ENCODE data around the gene DAB2IP.

Gene DAB2IP

DNA sequence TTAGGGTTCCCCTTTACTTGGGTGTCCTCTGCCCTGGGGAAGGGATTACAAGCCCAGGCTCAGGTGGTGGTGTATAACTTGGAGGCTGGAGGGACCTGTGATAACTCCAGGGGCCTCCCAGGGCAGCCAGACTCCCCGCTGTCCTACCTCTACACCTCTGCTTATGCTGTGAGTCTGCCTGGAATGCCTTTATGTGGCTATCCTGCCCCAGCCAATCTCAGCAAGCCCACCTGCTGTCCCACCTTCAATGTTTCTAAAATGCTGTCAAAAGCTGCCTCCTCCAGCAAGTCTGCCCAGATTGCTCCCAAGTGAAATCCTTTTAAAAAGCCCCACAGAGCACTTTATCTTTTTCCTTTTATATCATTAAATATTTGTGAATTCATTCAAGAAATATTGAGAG lies 39.3 kb downstream of the DAB2IP start:
- H3K9me3 ChIP-seq (ENCODE audit: control insufficient read depth, insufficient read depth, low read depth, low read length) = no peaks in the 10 kb centered on the region
- ChIA-PET POLR2A (no interaction called here), CTCF (interaction anchor here (1.0 to 2.1 kb wide), 4 partner anchors 31 to 145 kb away, joined by 3 to 6 read pairs (median 6); no protein-coding TSS in a partner anchor)
- H3K36me3 ChIP-seq (ENCODE audit: control insufficient read depth in 2 of 2, insufficient read depth in 1 of 2, low read length in 2 of 2) = no peaks in the 10 kb centered on the region
- TF ChIP-seq, protein P1, sequence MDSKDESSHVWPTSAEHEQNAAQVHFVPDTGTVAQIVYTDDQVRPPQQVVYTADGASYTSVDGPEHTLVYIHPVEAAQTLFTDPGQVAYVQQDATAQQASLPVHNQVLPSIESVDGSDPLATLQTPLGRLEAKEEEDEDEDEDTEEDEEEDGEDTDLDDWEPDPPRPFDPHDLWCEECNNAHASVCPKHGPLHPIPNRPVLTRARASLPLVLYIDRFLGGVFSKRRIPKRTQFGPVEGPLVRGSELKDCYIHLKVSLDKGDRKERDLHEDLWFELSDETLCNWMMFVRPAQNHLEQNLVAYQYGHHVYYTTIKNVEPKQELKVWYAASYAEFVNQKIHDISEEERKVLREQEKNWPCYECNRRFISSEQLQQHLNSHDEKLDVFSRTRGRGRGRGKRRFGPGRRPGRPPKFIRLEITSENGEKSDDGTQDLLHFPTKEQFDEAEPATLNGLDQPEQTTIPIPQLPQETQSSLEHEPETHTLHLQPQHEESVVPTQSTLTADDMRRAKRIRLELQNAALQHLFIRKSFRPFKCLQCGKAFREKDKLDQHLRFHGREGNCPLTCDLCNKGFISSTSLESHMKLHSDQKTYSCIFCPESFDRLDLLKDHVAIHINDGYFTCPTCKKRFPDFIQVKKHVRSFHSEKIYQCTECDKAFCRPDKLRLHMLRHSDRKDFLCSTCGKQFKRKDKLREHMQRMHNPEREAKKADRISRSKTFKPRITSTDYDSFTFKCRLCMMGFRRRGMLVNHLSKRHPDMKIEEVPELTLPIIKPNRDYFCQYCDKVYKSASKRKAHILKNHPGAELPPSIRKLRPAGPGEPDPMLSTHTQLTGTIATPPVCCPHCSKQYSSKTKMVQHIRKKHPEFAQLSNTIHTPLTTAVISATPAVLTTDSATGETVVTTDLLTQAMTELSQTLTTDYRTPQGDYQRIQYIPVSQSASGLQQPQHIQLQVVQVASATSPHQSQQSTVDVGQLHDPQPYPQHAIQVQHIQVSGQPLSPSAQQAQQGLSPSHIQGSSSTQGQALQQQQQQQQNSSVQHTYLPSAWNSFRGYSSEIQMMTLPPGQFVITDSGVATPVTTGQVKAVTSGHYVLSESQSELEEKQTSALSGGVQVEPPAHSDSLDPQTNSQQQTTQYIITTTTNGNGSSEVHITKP (tag by site-specific recombination; IDR thresholded peaks at IDR 0.05) = no peak
- TF ChIP-seq ZNF341 (tag by site-specific recombination; IDR thresholded peaks at IDR 0.05; ENCODE audit: low read depth) (no peak), ZIC2 (tag by site-specific recombination; IDR thresholded peaks at IDR 0.05) (peak; percentile 21; the same call in 1 of the 2 replicates)
- no peaks in the 10 kb centered on the region for H3K4me1 ChIP-seq (ENCODE audit: control insufficient read depth, insufficient read depth, low read length)
- no peak overlapping the region for H3K27ac ChIP-seq (ENCODE audit: extremely low read depth, low read depth, low read length)
- H3K4me3 ChIP-seq (ENCODE audit: low read depth, low read length) = no peak overlapping the region

DNA sequence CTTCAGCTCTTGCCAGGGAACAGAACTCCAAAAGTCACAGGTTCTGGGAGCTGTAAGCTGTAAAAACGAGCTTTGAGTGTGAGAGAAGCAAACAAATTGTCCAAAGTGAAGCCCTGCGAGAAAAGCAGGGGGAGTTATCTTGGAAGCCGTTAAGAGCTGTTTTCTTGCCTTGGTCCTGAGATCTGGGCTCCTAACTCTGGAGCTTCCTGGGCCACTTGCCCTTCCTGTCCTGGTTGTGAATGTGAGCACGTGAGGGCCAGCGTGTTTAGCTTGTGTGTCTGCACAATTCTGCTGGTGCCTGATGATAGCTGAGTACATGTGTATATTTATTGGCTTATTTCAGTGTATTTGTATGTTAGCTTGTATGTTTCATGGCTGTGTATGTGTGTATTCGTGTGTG lies 40.5 kb downstream of the DAB2IP start:
- Histone ChIP-seq H3K4me3 (ENCODE audit: low read depth, low read length) (no peak overlapping the region), H3K9me3 (ENCODE audit: control insufficient read depth, insufficient read depth, low read depth, low read length) (no peaks in the 10 kb centered on the region), H3K4me1 (ENCODE audit: control insufficient read depth, insufficient read depth, low read length) (no peaks in the 10 kb centered on the region), H3K27ac (ENCODE audit: extremely low read depth, low read depth, low read length) (no peak overlapping the region), H3K36me3 (ENCODE audit: control insufficient read depth in 2 of 2, insufficient read depth in 1 of 2, low read length in 2 of 2) (no peaks in the 10 kb centered on the region)
- CTCF ChIA-PET = interaction anchor here (0.7 to 8.1 kb wide), 4 partner anchors 8 to 452 kb away, joined by 3 to 118 read pairs (median 4); no protein-coding TSS in a partner anchor
- POLR2A ChIA-PET = no interaction called here
- TF ChIP-seq ZNF404 (tag by site-specific recombination; IDR thresholded peaks at IDR 0.05) (no peak), ZNF560 (tag by site-specific recombination; IDR thresholded peaks at IDR 0.05; ENCODE audit: borderline replicate concordance) (no peak)
- TF ChIP-seq, protein P2, sequence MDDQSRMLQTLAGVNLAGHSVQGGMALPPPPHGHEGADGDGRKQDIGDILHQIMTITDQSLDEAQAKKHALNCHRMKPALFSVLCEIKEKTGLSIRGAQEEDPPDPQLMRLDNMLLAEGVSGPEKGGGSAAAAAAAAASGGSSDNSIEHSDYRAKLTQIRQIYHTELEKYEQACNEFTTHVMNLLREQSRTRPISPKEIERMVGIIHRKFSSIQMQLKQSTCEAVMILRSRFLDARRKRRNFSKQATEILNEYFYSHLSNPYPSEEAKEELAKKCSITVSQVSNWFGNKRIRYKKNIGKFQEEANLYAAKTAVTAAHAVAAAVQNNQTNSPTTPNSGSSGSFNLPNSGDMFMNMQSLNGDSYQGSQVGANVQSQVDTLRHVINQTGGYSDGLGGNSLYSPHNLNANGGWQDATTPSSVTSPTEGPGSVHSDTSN (CRISPR knock-in tag; IDR thresholded peaks at IDR 0.05) = no peak

DNA sequence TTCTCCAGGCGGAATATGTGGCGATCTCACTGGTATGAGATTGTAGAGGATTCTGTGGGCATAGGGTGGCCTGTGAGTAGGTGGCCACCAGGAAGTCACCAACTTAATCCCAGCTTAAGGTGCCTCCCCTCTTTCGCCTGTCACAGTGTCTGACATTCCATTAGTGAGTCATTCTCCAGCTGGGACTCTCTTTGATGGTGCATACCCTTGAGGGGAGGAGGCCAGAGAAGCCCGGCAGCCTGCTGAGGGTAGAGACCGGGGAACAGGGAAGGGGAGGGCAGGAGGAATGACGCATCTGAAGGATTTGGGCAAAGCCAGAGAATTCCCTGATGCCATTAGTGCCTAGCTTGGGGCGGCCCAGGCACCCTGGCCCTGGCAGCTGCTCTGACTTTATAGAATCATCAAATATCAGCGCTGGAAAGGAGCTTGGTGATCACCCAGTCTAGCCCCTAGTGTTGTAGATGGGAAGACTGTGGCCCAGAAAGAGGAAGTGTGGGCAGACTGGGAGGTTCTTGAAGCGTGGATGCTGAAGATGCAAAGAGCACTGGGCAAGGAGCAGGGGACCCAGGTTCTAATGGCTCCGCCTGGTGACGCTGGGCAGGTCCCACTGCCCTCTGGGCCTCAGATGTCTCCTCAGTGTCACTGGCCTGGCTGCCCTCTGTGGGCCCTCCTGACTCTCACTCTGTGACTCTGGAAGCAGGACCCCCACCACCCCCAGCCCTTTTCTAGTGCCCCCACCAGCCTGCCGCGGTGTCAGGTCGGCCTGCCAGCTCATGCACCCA lies 41.4 kb downstream of the DAB2IP start:
- no peak overlapping the region for H3K27ac ChIP-seq (ENCODE audit: extremely low read depth, low read depth, low read length)
- no peaks in the 10 kb centered on the region for H3K4me1 ChIP-seq (ENCODE audit: control insufficient read depth, insufficient read depth, low read length)
- POLR2A ChIA-PET = no interaction called here
- no peaks in the 10 kb centered on the region for H3K9me3 ChIP-seq (ENCODE audit: control insufficient read depth, insufficient read depth, low read depth, low read length)
- CTCF ChIA-PET = interaction anchor here (0.6 to 8.1 kb wide), 5 partner anchors 9 to 147 kb away, joined by 3 to 118 read pairs (median 4); no protein-coding TSS in a partner anchor
- H3K4me3 ChIP-seq (ENCODE audit: low read depth, low read length) = no peak overlapping the region
- H3K36me3 ChIP-seq (ENCODE audit: control insufficient read depth in 2 of 2, insufficient read depth in 1 of 2, low read length in 2 of 2) = no peaks in the 10 kb centered on the region
- TF ChIP-seq, protein P3, sequence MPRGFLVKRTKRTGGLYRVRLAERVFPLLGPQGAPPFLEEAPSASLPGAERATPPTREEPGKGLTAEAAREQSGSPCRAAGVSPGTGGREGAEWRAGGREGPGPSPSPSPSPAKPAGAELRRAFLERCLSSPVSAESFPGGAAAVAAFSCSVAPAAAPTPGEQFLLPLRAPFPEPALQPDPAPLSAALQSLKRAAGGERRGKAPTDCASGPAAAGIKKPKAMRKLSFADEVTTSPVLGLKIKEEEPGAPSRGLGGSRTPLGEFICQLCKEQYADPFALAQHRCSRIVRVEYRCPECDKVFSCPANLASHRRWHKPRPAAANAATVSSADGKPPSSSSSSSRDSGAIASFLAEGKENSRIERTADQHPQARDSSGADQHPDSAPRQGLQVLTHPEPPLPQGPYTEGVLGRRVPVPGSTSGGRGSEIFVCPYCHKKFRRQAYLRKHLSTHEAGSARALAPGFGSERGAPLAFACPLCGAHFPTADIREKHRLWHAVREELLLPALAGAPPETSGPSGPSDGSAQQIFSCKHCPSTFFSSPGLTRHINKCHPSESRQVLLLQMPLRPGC (tag by site-specific recombination; IDR thresholded peaks at IDR 0.05) = 0 out of 2 replicates have a peak, but pooled peaks have one; percentile 23
- TF ChIP-seq, protein P4, sequence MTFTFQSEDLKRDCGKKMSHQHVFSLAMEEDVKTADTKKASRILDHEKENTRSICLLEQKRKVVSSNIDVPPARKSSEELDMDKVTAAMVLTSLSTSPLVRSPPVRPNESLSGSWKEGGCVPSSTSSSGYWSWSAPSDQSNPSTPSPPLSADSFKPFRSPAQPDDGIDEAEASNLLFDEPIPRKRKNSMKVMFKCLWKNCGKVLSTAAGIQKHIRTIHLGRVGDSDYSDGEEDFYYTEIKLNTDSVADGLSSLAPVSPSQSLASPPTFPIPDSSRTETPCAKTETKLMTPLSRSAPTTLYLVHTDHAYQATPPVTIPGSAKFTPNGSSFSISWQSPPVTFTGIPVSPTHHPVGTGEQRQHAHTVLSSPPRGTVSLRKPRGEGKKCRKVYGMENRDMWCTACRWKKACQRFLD (tag by site-specific recombination; IDR thresholded peaks at IDR 0.05) = no peak
- TF ChIP-seq IKZF3 (tag by site-specific recombination; IDR thresholded peaks at IDR 0.05) (0 out of 2 replicates have a peak, but pooled peaks have one; percentile 18), ZFHX2 (tag by site-specific recombination; conservative IDR thresholded peaks at IDR 0.05) (0 out of 2 replicates have a peak, but pooled peaks have one; percentile 22), ZNF433 (tag by site-specific recombination; IDR thresholded peaks at IDR 0.05; ENCODE audit: low read depth) (no peak), SP2 (tag by site-specific recombination; IDR thresholded peaks at IDR 0.05) (peak; percentile 60), ZNF629 (tag by site-specific recombination; IDR thresholded peaks at IDR 0.05) (peak; percentile 38; the same call in 1 of the 2 replicates)
- TF ChIP-seq, protein P1 (tag by site-specific recombination; IDR thresholded peaks at IDR 0.05) = peak; percentile 76
- TF ChIP-seq, protein P5, sequence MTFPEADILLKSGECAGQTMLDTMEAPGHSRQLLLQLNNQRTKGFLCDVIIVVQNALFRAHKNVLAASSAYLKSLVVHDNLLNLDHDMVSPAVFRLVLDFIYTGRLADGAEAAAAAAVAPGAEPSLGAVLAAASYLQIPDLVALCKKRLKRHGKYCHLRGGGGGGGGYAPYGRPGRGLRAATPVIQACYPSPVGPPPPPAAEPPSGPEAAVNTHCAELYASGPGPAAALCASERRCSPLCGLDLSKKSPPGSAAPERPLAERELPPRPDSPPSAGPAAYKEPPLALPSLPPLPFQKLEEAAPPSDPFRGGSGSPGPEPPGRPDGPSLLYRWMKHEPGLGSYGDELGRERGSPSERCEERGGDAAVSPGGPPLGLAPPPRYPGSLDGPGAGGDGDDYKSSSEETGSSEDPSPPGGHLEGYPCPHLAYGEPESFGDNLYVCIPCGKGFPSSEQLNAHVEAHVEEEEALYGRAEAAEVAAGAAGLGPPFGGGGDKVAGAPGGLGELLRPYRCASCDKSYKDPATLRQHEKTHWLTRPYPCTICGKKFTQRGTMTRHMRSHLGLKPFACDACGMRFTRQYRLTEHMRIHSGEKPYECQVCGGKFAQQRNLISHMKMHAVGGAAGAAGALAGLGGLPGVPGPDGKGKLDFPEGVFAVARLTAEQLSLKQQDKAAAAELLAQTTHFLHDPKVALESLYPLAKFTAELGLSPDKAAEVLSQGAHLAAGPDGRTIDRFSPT (tag by site-specific recombination; IDR thresholded peaks at IDR 0.05) = 0 out of 2 replicates have a peak, but pooled peaks have one; percentile 13
